Amygdala (tissue), 56 donors: ENCODE results near the gene PTPRZ1.

ENCODE experiments used
- DNase-seq, 56 donors: peaks; one replicate each; lab custom pipeline; 2025; lab: John Stamatoyannopoulos, UW

The PTPRZ1 gene

DNA sequence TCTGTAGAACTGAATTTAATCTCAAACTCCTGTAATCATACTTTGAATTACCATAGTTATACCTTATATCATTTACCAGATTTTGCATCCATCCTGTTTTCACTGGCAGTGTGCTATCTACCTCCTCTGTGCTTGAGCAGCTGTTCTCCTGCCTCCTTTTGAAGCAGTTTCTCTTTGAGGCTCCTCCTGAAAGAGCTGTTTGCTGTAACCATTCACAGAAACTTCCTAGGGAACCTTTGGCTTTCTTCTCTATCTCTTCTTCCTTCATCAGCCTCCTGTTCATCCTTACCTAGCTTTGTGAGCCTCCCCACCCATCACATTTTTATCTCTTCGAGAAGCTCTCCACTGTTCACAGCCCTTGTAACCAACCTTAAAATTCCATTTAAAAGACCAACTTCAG, 162.9 kb downstream of the PTPRZ1 start:
- no peak for DNase-seq

DNA sequence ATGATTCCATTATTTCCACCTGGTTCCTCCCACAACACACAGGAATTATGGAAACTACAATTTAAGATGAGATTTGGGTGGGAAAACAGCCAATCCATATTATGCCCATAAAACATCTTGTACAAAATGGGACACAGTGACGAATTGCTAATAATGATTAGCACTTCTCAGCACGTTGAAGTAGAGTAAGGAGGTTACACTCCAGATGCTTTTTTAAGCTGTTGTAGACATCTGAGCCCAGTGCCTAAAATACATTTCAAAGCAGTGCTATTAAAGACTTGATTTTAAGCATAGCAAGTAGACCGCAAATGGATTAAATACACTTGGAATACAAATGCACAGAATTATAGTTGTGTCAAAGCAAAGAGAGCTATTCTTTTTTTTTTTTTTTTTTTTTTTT, 165.2 kb downstream of the PTPRZ1 start:
- no peak for DNase-seq

- DNase-seq: no peak
Measured at GRCh38 chr7:122038904-122039303, 165.9 kb downstream of the PTPRZ1 start.

GRCh38 chr7:122040147-122040546, 167.2 kb downstream of the PTPRZ1 start:
- DNase-seq: no peak

- no peak for DNase-seq
Measured at GRCh38 chr7:122046402-122046801, 173.4 kb downstream of the PTPRZ1 start.

DNA sequence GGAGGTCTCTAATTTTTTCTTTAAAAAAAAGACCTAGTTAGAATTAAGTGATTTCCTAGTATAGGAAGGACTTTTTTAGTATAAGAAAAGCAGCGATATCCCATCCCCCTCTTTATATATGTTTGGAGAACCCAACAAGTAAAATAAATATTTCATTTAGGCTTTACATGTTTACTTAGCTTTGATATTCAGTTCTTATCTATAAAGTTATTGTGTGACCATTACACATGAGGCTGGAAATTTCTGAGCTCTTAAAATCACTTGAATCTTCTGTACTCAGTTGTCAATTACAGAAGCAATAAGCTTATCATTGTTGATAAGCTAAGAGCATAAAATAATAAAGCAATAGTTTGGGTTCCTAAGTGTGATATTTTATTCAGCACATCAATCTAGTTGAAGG, 181.4 kb downstream of the PTPRZ1 start:
- DNase-seq: no peak

GRCh38 chr7:122055073-122055472, 182.1 kb downstream of the PTPRZ1 start:
- DNase-seq: no peak

- no peak for DNase-seq
Measured at GRCh38 chr7:122056977-122057376, 184.0 kb downstream of the PTPRZ1 start.

DNA sequence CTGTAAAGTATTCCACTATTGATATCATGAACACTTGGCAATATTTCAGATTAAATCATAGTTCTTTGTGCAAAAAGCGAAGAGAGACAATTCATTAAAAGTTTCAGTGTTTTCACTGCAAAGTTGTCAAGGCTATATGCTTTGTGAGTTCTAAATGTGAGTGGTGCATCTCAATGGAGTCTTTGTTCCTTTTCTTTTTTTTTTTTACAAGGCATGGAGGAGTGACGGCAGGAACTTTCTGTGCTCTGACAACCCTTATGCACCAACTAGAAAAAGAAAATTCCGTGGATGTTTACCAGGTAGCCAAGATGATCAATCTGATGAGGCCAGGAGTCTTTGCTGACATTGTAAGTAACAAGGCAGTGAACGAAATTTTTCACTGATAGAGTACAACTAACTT, 186.6 kb downstream of the PTPRZ1 start:
- DNase-seq: no peak

DNA sequence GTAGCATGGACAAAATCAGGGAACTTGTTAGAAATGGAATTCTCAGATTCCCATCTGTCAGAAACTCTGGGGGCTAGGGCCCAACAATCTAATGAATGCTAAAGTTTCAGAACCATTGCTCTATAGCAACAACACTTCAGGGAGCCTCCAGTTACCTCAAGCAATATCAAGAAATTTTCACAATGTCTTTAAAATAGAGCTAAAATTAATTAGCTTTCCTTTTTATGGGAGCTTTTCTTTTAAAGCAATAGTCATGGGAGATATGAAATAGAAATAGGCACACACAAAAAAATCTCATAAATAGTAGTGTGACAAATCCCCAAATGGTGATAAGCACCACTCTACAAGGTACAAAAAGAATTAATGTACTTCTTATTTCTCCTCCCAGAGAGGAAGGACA, 190.2 kb downstream of the PTPRZ1 start:
- no peak for DNase-seq

DNA sequence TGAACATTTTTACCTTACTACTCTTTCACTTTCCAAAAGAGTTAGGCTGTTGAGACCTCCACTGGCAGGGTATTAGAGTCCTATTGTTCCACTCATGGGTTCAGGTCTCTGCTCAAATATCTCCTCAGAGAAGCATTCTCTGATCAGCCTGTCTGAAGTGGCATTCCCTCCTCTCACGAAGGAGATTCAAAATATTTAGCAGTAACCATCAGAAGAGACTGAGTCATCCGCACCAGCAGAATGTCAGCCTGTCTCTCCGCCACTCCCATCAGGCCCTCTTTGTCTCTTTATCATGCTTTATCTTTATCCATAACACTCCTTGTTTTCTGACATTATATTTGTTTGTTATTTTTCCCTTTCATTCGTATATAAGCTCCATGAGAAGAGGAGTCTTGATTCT, 192.0 kb downstream of the PTPRZ1 start:
- DNase-seq: peak in 1 of 56 donors; percentile 2

DNA sequence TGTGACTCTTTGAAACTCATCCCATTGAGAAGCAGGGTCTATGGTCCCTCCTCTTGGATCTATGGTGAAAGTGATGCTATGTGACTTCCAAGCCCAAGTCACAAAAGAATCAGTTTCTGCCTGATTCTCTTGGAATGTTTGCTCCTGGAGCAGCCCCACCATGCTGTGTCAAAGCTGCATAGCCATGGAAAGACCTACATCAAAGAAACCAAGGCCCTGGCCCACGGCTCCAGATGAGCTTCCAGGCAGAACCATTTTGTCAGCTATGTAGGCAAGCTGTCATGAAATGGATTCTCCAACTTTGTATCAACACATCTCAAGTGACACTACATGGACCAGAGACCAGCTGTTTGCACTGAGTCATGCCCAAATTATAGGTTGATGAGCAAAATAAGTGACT, 194.1 kb downstream of the PTPRZ1 start:
- no peak for DNase-seq

- DNase-seq: no peak
Measured at GRCh38 chr7:122068046-122068445, 195.1 kb downstream of the PTPRZ1 start.

DNA sequence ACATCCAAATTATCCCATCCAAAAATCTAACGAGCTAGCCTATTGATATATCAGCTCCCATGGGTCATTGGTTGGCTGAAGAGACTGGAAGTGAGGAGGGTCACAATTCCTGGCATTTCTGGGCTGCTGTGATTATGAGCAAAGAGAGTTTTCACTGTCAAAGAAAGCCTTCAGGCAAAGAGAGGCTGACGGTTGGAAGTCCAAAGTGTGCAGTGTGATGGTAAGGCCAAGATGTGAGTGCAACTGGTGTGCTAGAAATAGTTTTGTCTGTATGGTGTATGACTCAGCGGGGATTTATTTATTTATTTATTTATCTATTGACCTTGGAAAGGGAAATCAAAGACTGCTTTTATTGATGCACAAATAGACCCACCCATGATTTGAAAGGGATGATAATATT, 196.0 kb downstream of the PTPRZ1 start:
- no peak for DNase-seq

DNA sequence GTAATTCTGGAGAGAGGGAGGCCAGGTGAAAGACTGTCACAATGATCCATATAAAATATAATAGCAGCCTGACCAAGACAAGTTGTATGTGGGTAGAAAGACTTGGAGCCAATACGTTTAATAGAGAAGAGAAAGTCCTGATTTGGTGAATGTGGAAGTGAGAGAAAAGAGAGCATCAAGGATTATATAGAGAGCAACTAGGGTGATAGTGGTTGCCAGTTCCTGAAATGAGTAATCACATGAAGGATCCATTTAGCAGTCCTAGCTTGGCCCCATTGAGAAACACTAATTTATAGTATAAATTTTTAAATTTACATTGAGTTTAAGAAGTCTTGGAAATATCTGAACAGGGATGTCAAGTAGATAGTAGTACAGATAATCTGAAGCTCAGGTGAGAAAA, 197.1 kb downstream of the PTPRZ1 start:
- no peak for DNase-seq

DNA sequence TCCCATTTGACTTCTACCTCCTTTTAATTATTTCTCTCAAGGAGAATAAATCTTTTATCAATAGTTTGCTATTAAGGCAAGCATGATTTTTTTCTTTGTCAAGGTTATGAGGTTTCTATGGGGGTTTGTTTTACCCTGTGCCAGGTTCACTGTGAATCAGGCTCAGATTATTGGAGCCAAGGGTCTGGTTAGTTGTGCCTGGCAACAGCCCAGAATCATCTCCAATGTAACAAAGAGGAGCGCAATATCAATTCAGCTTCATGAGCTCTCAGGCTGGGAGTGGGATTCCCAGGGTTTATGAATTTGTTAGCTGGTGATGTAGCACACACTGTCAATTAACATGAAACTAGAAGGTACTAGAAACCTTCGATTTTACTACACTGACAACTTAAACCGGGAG, 197.9 kb downstream of the PTPRZ1 start:
- DNase-seq: no peak

DNA sequence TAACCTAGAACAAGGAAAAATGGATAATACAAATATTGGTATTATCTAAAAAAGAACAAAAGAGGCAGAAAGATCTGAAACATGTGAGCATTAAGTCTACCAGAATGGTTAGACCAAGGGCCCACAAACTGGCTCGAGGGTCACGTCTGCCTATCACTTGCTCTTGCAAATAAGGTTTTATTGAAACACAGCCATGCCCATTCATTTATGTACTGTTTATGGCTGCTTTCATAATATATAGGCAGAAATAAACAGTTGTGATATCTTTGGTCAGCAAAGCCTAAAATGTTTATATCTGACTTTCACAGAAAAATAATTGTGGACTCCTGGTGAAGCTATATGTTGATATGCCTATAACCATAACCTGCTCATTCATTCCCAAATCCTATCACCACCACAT, 199.3 kb downstream of the PTPRZ1 start:
- no peak for DNase-seq

- DNase-seq: no peak
Measured at GRCh38 chr7:122072924-122073599, 200.1 kb downstream of the PTPRZ1 start.

- no peak for DNase-seq
Measured at GRCh38 chr7:122073635-122074034, 200.7 kb downstream of the PTPRZ1 start.

DNA sequence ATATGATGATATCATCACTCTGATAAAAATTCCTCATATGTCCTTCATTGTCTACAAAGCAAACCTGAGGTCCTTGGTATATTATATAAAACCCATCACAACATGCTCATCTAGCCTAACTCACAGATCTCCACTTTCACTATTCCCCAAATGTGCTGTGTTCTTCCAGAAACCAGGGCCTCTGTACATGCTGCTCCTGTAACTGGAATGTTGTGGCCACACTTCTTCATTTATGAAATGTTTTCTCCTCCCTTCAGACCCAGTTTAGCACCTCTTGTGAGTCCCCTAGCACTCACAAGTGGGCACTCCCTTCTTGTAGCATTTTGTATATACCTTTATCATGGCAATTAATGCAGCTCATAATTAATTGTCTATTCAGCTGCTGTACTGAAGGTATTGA, 209.2 kb downstream of the PTPRZ1 start:
- no peak for DNase-seq

DNA sequence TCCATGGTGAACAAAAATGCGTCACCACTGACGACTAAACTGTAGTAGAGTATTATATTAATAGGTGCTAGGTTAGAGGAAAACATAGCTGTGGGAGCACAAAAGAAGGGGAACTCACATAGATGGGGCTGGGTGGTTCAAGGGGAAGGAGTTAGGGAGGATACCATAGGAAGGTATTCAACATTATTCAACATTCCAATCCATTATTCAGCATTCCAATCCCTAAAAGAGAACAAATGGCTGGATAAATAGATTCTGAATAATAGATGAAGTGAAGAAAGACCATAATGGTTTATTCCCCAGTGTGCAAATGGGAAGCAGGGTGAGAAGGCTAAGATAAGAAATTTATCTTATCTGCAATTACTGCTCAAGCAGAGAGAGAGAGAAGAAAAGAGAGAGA, 209.7 kb downstream of the PTPRZ1 start:
- DNase-seq: no peak

DNA sequence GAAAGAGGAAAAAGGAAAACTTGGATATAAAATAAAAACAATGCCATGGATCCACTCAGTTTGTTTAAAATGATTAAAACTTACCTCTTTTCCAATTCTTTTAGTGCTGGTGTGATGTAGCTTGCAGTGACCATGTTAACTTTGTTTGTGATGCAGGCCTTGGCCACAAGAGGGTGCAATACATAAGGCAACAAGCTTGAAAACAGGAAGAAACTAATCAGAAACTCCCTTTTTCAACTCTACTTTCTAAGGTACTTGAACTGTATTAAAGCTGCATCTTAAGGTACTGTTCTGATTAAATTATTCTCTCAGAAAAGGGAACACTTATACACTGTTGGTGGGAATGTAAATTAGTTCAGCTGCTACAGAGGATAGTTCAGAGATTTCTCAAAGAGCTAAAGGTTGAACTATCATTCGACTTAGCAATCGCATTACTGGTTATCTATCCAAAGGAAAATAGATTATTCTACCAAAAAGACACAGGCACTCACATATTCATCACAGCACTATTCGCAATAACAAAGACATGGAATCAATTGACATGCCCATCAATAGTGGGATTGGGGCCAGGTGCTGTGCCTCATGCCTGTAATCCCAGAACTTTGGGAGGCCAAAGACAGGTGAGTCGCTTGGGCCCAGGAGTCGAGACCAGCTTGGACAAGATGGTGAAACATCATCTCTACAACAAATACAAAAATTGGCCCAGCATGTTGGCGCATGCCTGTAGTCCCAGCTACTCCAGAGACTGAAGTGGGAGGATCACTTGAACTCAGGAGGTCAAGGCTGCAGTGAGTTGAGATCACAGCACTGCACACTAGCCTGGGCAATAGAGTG, 220.2 kb downstream of the PTPRZ1 start:
- peak in 36 of 56 donors; percentile 0 to 83 (median 12) for DNase-seq
